Measurements from ENCODE around the gene WNT9B.

DNA sequence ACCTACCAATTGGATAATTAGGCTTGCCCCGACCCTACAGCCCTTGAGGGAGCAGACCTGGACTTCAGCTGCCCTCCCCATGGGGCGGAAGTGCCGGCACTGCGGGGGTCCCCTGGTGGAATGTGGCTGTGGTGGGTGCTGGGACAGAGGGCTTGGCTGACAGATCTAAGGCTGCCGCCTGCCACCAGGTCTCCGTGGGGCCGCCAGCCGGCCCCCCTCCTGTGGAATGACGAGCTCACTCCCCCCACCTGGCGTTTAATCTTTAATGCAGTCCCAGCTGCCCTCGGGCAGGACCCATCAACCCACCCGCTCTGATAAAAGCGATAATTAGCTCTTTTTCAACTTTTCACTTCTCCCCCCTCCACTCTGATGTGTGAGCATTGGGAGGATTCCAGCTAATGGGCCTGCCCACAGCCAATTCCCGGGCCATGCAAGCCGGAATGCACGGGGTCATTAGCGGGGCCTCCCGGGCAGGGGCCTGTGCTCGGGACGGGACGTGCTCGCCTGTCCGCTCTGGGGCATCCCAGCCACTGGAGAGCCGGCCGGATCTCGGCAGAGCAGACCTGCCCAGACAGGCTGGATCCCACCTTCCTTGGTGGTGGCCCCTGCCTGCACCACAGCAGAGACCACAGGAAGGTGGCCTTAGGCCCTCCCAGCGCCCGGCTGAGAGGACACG is 43.2 kb downstream of the WNT9B start:
- no peak for TF ChIP-seq EZH2phosphoT487 (IDR thresholded peaks at IDR 0.05; ENCODE audit: borderline replicate concordance)
- TF ChIP-seq, protein P1, sequence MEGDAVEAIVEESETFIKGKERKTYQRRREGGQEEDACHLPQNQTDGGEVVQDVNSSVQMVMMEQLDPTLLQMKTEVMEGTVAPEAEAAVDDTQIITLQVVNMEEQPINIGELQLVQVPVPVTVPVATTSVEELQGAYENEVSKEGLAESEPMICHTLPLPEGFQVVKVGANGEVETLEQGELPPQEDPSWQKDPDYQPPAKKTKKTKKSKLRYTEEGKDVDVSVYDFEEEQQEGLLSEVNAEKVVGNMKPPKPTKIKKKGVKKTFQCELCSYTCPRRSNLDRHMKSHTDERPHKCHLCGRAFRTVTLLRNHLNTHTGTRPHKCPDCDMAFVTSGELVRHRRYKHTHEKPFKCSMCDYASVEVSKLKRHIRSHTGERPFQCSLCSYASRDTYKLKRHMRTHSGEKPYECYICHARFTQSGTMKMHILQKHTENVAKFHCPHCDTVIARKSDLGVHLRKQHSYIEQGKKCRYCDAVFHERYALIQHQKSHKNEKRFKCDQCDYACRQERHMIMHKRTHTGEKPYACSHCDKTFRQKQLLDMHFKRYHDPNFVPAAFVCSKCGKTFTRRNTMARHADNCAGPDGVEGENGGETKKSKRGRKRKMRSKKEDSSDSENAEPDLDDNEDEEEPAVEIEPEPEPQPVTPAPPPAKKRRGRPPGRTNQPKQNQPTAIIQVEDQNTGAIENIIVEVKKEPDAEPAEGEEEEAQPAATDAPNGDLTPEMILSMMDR (conservative IDR thresholded peaks at IDR 0.05; ENCODE audit: low read length), result no peak
